ENCODE data around the gene COPS3.

GRCh38 chr17:17289086-17289485, 8.0 kb upstream of the COPS3 start:
- TF ChIP-seq POLR2A (IDR thresholded peaks at IDR 0.05), result no peak
- TF ChIP-seq CTCF (IDR thresholded peaks at IDR 0.05), result no peak
- no peak for TF ChIP-seq EP300 (IDR thresholded peaks at IDR 0.05; ENCODE audit: low read depth)
